Measurements from ENCODE around the gene PAIP2.
A peak's percentile ranks its signal among the peaks of the same experiment; 100 is the strongest.
"Not testable (repeated sequence)": the region's sequence is repeated elsewhere in the genome, so short reads cannot be mapped to it uniquely, and the experiment has no call there.

Gene PAIP2

DNA sequence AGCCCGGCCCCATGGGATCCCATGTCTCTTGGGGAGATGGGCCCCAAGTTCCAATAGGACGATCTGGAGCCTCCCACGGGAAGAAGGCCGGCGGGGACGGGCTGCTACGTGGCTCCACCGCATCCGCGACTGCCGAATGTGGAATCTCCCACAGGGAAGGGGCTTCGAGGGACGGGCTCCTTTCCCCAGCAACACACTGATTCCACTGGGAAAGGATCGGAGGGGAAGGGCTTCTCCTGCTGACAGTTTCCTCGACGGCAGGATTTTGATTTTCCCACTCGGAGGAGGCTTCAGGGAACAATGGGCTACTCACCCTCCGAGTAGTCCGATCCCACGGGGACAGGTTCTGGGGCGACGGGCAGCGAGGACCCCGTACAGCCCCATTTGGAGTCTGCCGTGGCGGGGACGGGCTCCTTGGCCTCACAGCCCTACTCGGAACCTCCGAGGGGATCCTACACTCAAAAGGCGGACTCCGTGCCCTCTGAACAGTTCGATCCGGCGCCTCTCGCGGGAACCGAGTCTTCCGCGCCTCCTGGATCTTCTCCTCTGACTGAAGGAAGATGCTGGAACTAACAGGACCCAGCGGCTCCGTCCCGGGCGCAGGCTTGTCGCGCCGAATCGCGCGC, 52.0 kb downstream of the PAIP2 start:
- no peak for DNase-seq

DNA sequence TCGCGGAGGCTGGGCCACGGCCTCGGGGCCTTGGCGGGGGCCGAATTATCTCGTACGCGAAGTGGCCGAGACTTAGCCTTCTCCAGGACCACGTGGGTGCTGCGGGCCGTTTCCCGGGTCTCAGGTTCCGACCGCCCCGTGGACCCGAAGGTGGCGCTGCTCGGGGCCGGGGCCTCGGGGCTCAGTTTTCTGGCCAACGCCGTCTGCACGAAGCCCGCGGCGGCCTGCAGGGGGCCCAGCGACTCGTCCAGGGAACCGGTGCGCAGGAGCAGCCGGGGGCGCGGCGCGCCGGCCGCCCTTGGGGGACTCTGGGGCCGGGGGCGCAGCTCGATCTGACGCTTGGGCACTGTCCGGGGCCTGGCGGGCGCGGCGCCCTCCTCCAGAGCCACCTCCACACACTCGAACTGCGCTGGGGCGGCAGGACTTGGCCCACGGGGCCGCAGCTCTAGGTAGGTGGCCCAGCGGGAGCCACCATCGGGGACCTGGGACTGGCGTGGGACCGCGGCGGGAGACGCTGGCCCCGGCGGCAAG, 52.5 kb downstream of the PAIP2 start:
- no peak for DNase-seq

DNA sequence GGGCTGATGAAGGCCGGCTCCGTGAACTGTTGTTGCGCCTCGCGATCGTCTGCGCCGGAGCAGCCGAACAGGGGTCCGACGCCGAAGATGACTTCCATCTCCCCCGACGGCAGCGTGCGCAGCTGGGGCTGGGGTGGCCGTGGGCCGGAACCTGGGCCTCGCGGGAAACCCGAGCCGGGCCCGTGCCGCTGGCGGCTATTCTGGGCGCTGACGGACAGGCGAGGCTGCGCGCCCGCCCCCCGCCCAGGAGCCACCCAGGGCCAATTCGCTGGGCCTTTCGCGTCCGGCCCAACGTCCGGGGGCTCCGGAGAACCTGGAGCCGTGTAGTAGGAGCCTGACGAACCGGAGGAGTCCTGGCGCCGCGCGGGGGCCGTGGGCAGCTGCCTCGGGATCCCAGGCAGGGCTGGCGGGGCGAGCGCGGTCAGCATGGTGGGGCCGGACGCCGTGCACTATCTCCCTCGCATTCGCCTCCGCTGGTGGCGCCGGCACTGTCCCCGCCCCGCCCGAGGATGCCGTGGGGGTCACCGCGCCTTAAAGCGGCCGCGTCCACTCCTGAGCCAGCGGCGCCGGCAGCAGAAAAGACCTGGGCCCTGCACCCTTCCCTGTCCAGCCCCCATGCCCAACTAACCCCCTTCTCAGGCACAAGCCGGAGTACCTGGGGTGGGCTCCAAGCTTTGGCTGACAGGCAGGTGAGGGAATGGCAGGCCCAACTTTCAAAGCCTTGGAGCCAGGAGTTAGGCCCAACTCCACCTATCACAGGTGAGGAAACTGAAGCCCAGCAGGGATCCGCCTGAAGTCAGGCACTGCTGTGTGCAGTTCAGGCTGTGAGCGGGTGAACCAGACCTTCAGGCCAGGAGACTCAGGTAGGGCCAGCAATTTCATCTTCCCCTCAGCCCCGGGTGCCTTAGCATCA, 53.3 kb downstream of the PAIP2 start, which contains the start of gene PROB1:
Gene PROB1, minus strand, starts transcription at position 451 of the 913 bp plus-strand sequence. Its CDS starts 23 bp downstream, at position 428.
- DNase-seq: no peak

DNA sequence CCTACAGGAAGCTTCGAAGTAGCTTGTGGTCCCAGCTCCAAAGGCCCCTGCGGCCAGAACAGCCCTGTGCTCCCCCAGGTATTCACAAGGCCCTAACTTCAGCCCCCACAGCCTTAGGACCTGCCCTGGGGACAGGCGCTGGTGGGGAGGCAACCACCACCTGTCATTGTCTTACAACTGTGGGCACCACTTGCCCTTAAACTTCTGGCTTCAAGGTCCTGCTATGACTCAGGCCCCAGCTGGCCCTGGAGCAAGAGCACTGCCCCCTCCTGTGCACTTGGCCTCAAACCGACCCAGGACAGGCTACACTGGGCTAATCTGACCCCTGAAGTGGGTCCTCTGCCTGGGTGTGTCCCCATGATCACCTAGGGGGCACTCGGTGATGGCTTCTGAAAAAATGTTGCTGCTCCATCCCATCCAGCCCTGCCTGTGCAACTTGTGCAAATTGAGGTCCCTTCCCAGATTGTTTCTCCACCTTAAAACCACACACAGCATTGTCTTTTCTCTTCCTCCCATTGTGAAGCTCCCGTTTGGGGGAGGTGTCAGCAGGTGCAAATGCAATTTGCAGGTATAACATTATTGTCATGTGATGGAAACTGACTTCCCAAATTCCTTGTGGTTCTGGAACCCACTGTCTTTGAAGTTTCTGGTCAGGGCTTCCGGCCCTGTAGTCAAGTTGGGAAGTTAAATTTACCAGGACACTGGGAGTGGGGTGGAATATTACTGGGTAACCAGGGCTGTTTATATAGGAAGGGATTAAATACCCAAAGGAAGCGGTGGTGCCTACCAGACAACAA, 54.4 kb downstream of the PAIP2 start:
- no peak for DNase-seq

DNA sequence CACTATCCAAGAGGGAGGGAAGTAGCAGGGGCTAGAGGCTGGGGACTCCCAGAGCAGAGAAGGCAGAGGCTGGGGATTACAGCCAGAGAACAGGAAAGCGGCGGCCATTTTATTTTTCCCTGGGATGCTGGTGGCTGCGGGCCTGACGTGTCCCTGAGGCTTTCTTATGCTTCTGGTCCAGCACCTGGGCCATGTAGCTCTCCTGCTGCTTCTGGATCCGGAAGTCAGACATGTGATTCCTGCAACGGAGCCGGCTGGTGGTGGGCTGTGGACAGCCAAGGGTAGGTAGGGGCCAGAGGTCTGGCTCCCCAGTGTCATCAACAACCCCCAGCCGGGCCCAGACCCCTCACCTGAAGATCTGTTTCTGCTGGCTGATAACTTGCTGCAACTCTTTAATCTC, 55.0 kb downstream of the PAIP2 start:
- DNase-seq: no peak

DNA sequence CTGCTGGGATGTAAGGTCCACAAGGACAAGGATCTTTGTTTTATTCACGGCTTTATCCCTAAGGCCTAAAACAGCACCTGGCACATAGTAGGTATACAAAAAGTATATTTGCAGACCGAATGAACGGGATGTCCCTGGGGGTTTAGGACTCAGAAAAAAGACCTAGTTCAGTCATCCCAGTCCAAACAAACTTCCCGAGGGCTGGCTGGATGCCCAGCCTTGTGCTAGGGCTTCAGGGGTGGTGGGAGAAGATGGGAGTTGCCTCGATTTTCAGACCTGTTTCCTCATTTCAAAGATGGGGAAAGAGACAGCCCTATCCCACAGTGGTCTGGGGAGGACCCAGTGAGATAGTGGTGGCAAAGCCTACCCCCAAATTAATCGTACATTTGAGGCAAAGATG, 56.3 kb downstream of the PAIP2 start:
- no peak for DNase-seq

DNA sequence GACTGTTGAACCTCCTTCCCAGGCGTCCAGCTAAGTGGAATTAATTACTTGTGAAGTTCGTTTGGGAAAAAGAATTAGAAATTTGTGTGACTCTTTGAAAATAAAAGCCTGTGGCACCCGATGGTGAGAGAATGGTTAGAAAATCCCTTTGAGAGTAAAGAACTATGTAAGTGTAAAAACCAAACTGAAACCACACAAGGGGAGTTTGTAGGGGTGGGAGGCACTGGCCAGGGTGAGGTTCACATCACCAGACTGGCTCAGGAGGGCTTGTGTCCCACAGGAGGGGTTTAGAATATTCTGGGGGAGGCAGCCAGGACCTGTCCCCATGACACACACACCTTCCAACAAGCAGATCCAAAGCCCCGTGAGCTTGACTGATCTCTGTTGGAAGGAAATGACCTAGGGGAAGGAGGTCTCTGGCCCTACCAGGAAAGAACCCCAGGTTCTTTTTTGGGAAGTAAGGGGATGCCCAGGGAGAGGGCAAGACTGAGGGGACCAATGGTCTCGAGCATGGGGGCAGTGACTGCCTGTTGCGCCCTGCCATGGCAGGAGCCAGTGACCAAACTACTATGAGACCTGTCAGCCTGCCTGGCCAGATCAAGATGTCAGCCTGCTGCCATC, 58.0 kb downstream of the PAIP2 start:
- DNase-seq: no peak

DNA sequence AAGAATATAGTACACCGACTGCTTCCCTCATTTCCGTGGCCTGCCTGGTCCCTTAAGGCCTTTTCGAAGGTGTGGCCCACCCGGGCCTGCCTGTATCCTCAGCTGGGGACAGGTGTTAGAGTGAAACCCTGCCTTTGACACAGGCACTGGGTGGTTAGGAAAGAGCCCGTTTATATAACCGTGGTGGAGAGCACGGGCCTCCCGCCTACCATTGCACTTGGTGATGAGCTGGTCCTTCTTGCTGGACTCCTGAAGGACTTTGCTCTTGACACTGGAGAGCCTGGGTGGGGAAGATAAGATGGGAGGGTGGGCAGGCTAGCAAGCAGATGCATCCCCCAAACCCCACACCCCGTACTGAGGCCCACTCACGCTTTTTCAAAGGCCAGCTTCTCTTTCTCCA, 59.9 kb downstream of the PAIP2 start:
- DNase-seq: no peak

DNA sequence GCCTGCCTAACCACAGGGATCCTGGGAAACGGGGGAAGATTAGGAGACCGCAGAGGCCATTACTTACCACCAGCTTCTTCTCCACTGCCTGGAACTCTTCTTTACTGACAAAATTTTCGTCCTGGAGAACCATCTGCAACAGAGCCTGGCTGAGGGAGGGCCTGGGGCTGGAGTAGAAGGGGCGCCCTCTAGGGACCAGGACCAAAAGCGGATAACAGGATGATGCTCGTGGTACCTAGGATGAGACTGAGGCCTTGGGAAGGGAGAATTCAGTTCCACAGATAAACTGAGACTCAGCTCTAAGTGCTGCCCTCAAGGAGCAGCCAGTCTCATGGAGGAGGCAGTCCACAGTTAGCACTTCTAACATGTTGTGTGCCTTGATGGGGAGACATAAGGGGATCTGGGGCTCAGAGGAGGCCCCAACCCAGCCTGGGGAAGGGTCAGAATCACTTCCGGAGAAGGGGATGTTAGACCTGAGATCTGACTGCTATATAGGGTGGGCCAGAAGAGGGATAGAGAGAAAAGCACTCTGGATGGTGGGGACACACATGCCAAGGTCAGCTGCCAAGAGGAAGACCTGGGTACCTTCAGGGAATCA, 61.0 kb downstream of the PAIP2 start:
- no peak for DNase-seq

DNA sequence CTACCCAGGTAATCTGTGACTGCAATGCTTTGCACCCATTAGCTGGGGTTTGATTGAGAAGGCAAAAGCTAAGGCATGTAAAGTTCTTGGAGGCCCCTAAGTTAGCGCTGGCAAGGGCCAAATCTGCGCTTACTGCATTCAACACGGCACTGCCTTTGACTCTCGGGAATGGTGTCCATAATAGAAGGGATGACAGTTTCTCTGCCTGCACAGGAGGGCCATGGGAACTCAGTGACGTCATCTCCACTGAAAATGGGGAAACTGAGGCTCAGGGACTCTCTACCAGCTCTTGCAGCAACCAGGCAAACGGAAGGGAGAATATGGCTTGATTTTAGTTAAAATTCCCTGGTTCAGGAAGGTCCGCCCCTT, 61.7 kb downstream of the PAIP2 start:
- DNase-seq: no peak

DNA sequence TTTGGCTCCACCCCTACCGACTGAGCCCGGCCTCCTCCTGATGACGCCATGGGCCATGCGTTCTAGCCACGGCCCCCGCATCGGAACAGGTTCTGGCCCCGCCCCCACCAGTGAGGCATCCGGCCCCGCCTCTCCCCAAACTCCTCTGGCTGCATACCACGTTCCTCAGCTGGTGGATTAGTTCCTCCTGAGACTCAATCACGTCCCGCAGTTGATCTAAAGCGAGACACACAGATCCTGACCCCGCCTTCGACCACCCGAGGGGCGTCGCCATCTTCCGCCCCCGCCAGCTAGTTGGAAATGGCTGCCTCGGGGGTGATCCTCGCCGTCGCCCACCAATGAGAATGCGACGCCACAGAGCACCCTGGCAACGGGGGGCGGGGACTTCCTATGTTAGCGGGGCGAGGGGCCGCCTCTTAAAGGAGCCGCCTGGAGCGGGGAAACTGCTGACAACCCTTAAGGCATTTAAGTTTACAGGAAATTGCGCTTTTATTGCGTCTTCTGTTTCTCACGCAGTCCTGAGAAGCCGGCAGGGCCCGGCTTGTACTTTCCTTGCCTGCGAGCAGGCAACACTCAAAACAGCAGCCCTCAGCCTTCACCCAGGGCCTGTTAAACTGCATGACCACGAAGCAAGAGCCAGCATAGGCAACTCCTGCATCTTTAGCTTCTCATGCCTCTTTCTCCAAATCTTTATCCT, 62.3 kb downstream of the PAIP2 start, which contains the start of gene SPATA24:
Gene SPATA24, minus strand, starts transcription at position 303 of the 697 bp plus-strand sequence. Its CDS starts 29 bp downstream, at position 274.
- peak; percentile 78 for DNase-seq

DNA sequence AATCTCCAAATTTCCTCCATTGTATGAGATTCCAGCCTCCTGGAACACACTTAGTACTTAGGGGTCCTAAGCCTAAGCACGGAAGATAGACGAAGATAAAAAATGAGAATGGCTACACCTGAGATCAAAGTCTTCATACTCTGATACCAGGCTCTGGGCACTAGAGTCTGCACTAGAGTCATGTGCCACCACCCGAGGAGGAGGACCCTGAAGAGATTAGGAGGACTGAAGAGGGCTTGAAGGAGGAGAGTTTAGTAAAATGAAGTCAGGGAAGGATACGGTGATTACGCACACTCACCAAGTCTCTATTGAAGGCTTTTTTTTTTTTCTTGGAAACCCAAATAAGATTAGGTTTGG, 62.8 kb downstream of the PAIP2 start:
- no peak for DNase-seq

DNA sequence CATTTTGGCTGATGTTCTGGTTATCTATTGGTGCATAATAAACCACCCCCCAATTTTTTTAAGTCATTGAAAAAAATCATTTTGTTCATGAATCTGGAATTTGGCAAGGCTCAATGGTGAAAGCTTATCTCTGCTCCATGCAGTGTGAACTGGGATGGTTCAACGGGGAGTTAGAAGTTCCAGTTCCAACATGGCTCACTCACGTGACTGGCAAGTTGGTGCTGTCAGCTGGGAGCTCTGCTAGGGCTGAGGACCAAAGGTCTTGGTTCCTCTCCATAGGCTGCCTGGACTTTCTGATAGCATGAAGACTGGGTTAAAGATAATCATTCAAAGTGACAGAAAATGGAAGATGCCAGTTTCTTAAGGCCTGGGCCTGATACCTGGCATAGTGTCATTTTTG, 65.3 kb downstream of the PAIP2 start:
- no peak for DNase-seq

DNA sequence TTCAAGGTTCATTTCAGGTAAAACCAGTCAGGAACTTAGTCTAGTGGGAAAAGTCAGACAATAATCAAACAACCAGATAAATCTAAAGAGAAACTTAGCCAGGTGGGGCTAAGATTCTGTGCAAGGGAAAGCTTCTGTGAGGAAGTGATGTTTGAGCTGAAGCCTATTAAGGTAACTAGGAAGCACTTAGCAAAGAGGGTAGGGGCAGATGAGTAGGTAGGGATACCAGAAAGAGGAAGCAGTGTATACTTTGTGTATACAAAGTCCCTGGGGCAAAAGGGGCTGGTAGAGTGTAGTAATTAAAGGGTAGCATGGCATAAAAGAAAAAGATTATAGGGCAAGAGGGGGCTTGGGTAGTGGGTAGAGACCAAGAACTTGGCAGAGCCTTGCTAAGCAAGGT, 65.9 kb downstream of the PAIP2 start:
- DNase-seq: no peak

DNA sequence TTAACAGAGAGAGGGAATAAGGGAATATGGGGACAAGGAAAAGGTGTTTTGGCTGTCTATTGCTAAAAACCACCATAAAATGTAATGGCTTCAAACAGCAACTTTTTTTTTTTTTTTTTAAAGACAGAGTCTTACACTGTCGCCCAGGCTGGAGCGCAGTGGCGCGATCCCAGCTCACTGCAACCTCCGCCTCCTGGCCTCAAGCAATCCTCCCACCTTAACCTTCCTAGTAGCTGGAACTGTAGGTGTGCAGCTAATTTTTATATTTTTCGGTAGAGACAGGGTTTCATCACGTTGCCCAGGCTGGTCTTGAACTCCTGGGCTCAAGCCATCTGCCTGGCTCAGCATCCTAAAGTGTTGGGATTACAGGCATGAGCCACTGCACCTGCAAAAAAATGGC, 66.5 kb downstream of the PAIP2 start:
- DNase-seq: no peak

DNA sequence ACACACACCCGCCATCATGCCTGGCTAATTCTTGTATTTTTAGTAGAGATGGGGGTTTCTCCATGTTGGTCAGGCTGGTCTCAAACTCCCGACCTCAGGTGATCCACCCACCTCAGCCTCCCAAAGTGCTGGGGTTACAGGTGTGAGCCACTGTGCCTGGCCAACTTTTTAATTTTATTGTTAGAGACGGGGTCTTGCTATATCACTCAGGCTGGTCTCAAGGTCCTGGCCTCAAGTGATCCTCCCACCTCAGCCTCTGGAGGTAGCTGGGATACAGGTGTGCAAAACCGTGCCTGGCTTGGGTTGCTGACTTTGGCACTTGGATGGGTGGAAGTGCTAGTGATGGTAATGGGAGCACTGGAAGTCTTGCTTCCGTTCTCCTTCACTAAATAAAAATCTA, 67.5 kb downstream of the PAIP2 start:
- not testable (repeated sequence) for DNase-seq

DNA sequence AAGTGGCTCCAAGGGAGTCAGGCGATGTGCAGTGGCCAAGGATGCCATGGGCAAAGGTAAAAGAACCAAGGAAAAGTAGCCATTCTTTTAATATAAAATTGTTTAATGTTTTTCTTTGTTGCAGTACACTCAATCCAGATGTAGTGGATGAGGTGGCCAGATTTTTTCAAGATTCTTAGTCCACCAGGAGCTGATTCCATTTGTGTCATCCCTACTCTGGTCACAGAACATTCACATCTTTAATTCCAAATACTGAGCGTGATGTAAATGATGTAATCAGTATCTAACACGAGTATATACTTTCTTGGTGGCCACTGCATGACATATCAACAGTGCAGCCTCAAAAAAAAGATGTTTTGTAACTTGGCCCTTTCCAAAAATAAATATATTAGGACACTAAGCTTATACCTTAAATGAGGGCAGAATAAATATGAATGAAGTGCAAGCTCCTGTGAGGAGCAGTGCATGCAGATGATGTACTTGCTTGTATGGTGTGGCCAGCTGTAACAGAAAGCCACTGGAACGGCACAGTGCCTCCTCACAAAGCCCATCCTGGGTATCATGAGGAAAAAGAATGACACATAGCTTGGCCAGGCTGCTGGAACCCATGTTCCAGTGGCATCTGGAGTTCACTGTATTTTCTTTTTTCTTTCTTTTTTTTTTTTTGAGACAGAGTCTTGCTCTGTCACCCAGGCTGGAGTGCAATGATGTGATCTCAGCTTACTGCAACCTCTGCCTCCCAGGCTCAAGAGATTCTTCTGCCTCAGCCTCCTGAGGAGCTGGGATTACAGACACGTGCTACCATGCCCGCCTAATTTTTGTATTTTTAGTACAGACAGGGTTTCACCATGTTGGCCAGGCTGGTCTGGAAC, 68.7 kb downstream of the PAIP2 start:
- DNase-seq: no peak

DNA sequence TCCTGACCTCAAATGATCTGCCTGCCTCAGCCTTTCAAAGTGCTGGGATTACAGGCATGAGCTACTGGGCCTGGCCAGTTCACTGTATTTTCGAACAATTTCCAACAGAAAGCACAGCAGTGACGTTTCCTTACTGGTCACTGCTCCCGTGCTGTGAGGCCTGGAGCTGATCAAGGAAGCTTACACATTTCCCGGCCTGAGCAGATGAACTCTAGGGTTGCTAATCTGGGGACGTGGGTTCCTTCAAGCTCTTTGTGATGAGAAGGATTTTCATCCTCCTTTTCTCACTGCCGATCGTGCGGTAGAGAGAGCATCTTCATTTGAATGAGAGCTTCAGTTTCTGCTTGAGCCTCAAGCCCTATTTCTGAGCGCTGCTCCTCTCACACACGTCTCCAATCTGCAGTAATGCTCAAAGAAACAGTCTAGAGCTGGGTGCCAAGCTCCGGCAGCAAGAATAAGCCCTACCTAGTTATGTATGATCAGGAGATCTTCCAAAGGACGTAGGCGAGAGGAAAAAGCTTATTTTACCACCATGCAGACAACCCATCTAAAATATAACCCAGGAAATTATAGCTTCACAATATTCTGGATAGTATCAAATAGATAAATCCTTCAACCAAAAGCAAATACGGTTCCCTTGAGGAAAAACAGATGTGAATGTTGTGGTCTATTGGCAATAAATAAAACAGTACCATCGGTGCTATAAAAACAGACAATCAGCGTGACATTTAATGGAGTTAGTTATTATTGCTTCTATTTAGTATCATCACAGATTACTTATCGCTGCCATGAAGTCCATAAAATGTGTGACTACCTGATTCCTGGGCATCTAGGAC, 69.6 kb downstream of the PAIP2 start:
- DNase-seq: no peak

DNA sequence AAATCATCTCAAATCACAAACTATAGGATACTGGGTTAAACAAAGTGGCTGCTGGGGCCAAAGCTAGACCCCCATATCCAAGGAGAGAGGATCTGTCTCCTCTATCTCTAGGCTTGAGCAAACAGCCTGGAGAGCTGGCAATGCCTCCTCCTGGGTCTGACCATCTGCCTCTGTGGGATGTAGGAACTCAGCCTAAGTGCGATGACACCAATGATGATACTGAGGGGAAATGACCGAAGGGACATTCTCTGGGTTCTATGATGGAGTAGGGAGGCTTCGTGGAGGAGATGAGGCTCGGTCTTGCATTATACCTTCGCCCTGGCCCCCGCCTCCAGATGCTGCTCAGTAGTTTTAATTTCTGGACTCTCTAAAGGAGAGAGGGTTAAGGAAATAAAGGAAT, 71.5 kb downstream of the PAIP2 start:
- no peak for DNase-seq

DNA sequence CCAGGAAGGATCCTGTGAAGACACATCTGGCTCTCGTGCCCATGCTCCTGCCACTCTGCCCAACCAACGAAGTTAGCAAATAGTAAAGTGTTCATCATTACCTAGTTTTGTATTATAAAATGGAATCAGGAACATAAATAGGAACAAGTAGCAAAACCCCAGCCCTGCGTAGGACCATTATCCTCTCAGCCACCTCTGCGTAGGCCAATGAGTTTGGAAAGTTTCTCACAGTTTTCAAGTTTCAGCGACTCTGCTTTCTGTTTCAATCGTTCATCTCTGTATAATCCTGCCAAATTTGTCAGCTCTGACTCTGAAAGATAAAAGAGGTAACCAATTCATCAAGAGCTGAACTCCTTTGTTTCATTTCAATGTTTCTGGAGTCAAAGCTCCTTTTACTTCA, 72.3 kb downstream of the PAIP2 start:
- DNase-seq: no peak
